Astrocyte (in vitro differentiated cells and primary cell): Measurements from ENCODE around the gene CHFR.

Source experiments
- EZH2 ChIP-seq: IDR thresholded peaks from 2 replicates; pipeline ENCODE4 v1.6.1; 2012; ENCODE audit warnings: mild to moderate bottlenecking, low read length, inconsistent platforms; ENCODE audit not compliant: insufficient read depth
- TF ChIP-seq, protein P1 (sequence below): IDR thresholded peaks from 2 replicates; pipeline ENCODE4 v1.5.1; 2011; ENCODE audit warnings: low read depth, mild to moderate bottlenecking, inconsistent platforms, low read length, moderate library complexity; ENCODE audit not compliant: insufficient read depth

DNA sequence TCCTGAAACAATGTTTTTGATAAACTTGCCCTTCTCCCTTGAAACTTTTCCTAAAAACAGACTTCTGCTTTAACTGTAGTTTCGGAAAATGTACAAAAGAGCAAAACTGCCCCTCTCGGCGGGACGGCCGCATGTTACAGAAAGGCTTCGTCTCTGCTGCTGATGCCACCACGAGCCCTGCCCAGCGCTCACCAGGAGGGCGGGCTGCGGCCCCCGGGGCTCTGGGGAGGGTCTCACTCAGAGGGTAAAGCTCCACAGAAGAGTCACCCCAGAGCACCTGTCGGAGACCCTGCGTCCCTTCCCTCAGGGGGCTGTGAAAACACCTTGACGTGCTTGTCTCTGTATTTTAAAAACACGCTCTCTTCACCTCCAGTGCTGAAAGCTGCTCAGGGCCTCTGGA lies 46.3 kb downstream of the CHFR start:
- TF ChIP-seq EZH2, result no peak
- TF ChIP-seq, protein P1, sequence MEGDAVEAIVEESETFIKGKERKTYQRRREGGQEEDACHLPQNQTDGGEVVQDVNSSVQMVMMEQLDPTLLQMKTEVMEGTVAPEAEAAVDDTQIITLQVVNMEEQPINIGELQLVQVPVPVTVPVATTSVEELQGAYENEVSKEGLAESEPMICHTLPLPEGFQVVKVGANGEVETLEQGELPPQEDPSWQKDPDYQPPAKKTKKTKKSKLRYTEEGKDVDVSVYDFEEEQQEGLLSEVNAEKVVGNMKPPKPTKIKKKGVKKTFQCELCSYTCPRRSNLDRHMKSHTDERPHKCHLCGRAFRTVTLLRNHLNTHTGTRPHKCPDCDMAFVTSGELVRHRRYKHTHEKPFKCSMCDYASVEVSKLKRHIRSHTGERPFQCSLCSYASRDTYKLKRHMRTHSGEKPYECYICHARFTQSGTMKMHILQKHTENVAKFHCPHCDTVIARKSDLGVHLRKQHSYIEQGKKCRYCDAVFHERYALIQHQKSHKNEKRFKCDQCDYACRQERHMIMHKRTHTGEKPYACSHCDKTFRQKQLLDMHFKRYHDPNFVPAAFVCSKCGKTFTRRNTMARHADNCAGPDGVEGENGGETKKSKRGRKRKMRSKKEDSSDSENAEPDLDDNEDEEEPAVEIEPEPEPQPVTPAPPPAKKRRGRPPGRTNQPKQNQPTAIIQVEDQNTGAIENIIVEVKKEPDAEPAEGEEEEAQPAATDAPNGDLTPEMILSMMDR, result no peak
